Subcutaneous adipose tissue (tissue), 4 donors: ENCODE results near the gene ZNF831. TPM values are rescaled to one million over a fixed set of nuclear protein-coding genes. Genes with fewer than 3 reads are reported as not detected.

Source experiments
- CTCF ChIP-seq: fragments of 450-650 bp; IDR thresholded peaks from one replicate; pipeline ENCODE4 v1.5.1; 2016; ENCODE audit warnings: low read depth, mild to moderate bottlenecking, control low read depth, antibody characterized with exemption, moderate library complexity
- total RNA-seq, 4 donors: library from RNA; depleted of rRNA; stranded (reverse); fragments of >200 nt; gene quantifications; one replicate each; pipeline ENCODE4 v1.1.0, GENCODE V29; 2016

Gene ZNF831
- total RNA-seq, 4 donors from 2014 or later = 0.19 to 1.0 (median 0.77) TPM

GRCh38 chr20:59265298-59265697, 101.7 kb downstream of the ZNF831 start:
- TF ChIP-seq CTCF = no peak

DNA sequence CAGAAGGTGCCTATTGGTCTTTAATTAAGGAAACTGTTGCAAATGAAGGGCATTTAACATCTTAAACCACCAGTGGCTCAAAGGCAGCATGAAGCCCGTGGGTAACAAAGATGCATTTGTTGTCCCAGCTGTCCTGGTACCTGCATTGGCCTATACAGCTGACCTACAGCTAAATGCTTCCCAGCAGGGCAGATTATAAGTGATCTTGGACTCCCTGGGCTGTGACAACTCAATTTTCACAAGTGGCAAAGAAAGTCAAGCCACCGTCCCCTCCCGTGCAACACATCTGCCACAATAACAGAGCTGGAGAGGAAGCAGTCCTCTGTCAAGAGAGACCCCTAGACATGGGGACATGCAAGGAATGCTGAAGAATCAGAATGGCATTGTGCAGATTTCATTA, 105.2 kb downstream of the ZNF831 start:
- TF ChIP-seq CTCF = no peak

- TF ChIP-seq CTCF = no peak
Measured at GRCh38 chr20:59269411-59270025, 105.9 kb downstream of the ZNF831 start.

DNA sequence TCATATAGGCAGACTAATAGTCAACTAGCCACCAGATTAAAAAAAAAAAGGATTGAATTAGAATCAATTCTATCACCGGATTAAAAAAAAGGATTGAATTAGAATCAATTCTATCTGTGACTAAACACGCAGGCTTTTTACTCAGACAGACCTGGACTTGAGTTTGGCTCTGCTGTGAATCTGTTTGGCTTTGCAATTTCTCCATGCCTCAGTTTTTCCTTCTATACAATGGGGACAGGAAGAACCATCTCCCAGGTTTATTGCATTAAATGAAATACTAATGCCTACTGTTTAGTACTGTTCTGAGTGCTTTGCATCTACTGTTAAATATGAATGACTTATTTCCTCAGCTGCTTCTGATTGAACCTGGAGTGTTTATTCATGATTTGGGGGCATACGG, 106.8 kb downstream of the ZNF831 start:
- TF ChIP-seq CTCF = no peak

DNA sequence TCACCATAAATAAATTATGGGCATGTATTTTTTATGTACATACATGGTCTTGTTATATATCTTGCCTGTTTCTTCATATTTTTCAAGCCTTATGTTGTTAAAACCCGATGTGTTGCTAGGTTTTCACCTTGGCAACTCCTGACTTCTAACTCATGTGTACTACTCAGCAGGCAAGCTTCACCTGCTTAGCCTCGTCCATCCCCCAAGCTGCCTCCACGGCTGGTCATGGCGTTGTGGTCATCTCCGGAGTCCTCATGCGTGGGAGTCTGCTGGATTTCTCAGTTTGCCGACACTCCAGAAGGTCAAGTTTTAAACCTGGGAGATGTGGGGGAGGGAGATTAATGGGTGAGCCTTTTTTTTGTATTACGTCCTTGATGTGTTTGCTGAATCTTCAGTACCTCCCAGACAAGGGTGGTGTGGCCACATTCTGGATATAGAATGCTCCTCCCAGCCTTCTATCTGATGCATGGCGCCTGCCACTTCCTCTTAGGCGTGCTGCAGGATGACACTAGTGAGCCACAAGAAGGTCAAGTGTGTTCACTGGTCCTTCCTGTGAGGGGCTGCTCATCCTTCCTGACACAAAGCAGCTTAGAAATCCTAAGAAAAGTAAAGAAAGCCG, 110.2 kb downstream of the ZNF831 start:
- no peak for TF ChIP-seq CTCF

DNA sequence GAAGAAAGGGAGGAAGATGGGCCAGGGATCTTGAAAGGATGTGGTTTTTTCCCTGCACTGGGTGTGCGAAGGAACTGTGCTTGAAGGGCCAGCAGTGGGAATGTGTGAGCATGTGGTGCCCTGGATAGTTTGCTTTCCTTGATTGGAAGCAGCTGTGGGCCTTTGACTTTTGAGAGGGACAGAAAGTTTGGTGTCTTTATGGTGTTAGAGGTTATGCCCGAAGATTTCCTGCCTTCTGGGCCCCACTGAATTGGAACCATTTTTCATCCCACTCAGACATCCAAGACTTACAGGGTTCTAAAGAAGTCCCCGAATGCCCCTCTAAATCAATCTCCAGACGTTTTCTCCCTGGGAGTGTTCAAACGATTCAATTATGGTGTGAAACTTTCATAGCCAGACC, 113.3 kb downstream of the ZNF831 start:
- TF ChIP-seq CTCF = no peak

DNA sequence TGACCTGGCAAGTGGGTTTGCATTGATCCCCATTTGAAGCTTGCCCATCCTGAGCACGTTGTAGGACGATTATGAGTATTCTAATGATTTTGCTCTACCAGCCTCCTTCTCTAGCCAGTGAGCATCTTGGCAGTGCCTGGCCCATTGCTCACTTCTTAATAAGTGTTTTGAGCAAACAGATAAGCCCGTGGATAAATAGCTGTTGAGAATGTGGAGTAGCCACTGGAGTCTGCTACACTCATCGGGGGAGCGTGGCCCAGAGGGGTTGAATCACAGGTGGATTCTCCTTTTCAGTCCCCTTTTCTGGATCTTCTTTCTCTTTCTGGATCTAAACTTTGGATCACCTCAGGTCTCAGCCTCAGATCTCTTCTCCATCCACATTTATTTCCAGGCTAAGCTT, 120.8 kb downstream of the ZNF831 start:
- TF ChIP-seq CTCF = no peak
